PC-9 (cell line): ENCODE results near the gene PRR15. TPM values are rescaled to one million over a fixed set of nuclear protein-coding genes. Genes with fewer than 3 reads are reported as not detected.

Source experiments
- BruUV-seq: library from RNA; stranded (reverse); fragments of 400-500 nt; replicated peaks from 2 replicates; lab custom pipeline; 2021; lab: Mats Ljungman, UMichigan
- CTCF ChIA-PET: fragments of 300-600 bp; sonication (Branson Sonifier 250); formaldehyde crosslinking; loops from one replicate; lab custom pipeline; 2022; ENCODE audit warnings: antibody characterized with exemption; lab: Charles Lee
- POLR2A ChIA-PET: fragments of 300-600 bp; sonication (Branson Sonifier 250); formaldehyde crosslinking; loops from one replicate; lab custom pipeline; 2022; ENCODE audit warnings: antibody characterized with exemption; ENCODE audit not compliant: unreplicated experiment; lab: Charles Lee
- DNase-seq, 2 experiments: peaks; one replicate each; pipeline versions ENCODE4 v3.0.0 to v3.0.0-alpha.2; 2015 to 2022; ENCODE audit warnings: mixed read lengths in 1 of 2
- H2AFZ ChIP-seq: fragments of 200-600 bp; sonication (generic); 2 replicates; pipeline ENCODE4 v1.8.1; 2017; ENCODE audit warnings: antibody characterized with exemption
- H3F3A ChIP-seq: fragments of 200-600 bp; sonication (generic); 2 replicates; pipeline ENCODE4 v1.8.1; 2017; ENCODE audit warnings: antibody characterized with exemption, mild to moderate bottlenecking, low read depth; ENCODE audit not compliant: insufficient read depth
- H3K27ac ChIP-seq: fragments of 200-600 bp; sonication (generic); 2 replicates; pipeline ENCODE4 v1.6.1; 2016; ENCODE audit warnings: mixed run types
- H3K27me3 ChIP-seq: fragments of 200-600 bp; sonication (generic); 2 replicates; pipeline ENCODE4 v1.6.1; 2016; ENCODE audit warnings: low read depth, mixed run types; ENCODE audit not compliant: insufficient read depth
- H3K36me3 ChIP-seq: fragments of 200-600 bp; sonication (generic); 2 replicates; pipeline ENCODE4 v1.6.1; 2016; ENCODE audit warnings: low read depth, mixed run types
- H3K4me1 ChIP-seq: fragments of 200-600 bp; sonication (generic); replicated peaks from 2 replicates; pipeline ENCODE4 v1.6.1; 2016; ENCODE audit warnings: mixed run types; ENCODE audit not compliant: insufficient read depth
- H3K4me2 ChIP-seq: fragments of 200-600 bp; sonication (generic); 2 replicates; pipeline ENCODE4 v1.6.1; 2017; ENCODE audit warnings: mixed run types
- H3K4me3 ChIP-seq: fragments of 200-600 bp; sonication (generic); 2 replicates; pipeline ENCODE4 v1.6.1; 2016; ENCODE audit warnings: mixed run types
- H3K79me2 ChIP-seq: fragments of 200-600 bp; sonication (generic); 2 replicates; pipeline ENCODE4 v1.6.1; 2017; ENCODE audit warnings: low read depth, mixed run types
- H3K9me2 ChIP-seq: fragments of 200-600 bp; sonication (generic); 2 replicates; pipeline ENCODE4 v1.8.1; 2017; ENCODE audit warnings: mild to moderate bottlenecking; ENCODE audit not compliant: insufficient read depth
- H3K9me3 ChIP-seq: fragments of 200-600 bp; sonication (generic); 2 replicates; pipeline ENCODE4 v1.8.1; 2016; ENCODE audit warnings: low read depth; ENCODE audit not compliant: insufficient read depth
- H4K20me1 ChIP-seq: fragments of 200-600 bp; sonication (generic); 2 replicates; pipeline ENCODE4 v1.8.1; 2017; ENCODE audit not compliant: insufficient read depth
- EZH2 ChIP-seq: fragments of 200-600 bp; sonication (generic); IDR thresholded peaks from 2 replicates; pipeline ENCODE4 v1.8.0; 2017; ENCODE audit warnings: antibody characterized with exemption, low read depth
- intact Hi-C: fragments of 100-400 bp; cut with micrococcal nuclease; formaldehyde crosslinking; loops from one replicate; pipeline ENCODE4 v1.10.0; 2022; ENCODE audit not compliant: unreplicated experiment
- total RNA-seq: library from RNA; stranded (reverse); gene quantifications from 2 replicates; pipeline ENCODE4 v1.2.3, GENCODE V29; 2021
- TF ChIP-seq, protein P1 (sequence below): fragments of 200-600 bp; sonication (generic); conservative IDR thresholded peaks from 2 replicates; pipeline ENCODE4 v1.6.1; 2017; ENCODE audit warnings: mixed run types, antibody characterized with exemption, mild to moderate bottlenecking, moderate library complexity

PRR15 gene
- total RNA-seq, 1 experiment from 2014 or later: 64.9 TPM

DNA sequence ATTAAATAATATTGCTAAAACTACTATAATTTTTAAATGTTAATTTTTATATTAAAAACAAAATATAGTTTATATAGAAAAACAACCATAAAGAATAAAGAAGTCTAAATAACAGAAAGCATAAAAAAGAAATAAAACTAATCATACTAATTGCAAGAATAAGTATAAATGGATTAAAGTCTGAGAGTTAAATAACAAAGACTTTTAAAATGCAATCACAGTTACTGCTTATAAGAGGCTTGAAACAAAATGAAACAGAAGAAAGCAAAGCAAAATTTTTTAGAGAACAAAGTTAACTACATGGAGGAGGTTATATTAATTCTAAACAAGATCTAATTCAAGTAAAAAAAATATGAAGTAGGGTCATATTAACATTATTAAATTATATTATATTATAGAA lies 41.1 kb downstream of the PRR15 start:
- CTCF ChIA-PET: no interaction called here
- BruUV-seq: no TSS peak
- Histone ChIP-seq H3K36me3 (no peaks in the 10 kb centered on the region), H3K27ac (no peak overlapping the region), H3K4me1 (peaks cover 49% of the 10 kb centered on the region), H3K4me3 (no peak overlapping the region), H3F3A (peaks cover 47% of the 10 kb centered on the region), H3K9me2 (no peaks in the 10 kb centered on the region), H3K4me2 (no peak overlapping the region), H3K9me3 (peaks cover 8% of the 10 kb centered on the region; the same call in 1 of the 2 replicates), H3K79me2 (no peaks in the 10 kb centered on the region), H4K20me1 (no peaks in the 10 kb centered on the region; the same call in 1 of the 2 replicates), H3K27me3 (no peaks in the 10 kb centered on the region), H2AFZ (no peak overlapping the region)
- no peak for DNase-seq
- POLR2A ChIA-PET: no interaction called here
- intact Hi-C loops: loop anchor here (5.0 kb wide), 4 partner anchors 192 to 538 kb away; partner anchors contain the start of genes FKBP14, PLEKHA8 and SCRN1
- TF ChIP-seq EZH2: no peak
- TF ChIP-seq, protein P1, sequence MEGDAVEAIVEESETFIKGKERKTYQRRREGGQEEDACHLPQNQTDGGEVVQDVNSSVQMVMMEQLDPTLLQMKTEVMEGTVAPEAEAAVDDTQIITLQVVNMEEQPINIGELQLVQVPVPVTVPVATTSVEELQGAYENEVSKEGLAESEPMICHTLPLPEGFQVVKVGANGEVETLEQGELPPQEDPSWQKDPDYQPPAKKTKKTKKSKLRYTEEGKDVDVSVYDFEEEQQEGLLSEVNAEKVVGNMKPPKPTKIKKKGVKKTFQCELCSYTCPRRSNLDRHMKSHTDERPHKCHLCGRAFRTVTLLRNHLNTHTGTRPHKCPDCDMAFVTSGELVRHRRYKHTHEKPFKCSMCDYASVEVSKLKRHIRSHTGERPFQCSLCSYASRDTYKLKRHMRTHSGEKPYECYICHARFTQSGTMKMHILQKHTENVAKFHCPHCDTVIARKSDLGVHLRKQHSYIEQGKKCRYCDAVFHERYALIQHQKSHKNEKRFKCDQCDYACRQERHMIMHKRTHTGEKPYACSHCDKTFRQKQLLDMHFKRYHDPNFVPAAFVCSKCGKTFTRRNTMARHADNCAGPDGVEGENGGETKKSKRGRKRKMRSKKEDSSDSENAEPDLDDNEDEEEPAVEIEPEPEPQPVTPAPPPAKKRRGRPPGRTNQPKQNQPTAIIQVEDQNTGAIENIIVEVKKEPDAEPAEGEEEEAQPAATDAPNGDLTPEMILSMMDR: no peak

DNA sequence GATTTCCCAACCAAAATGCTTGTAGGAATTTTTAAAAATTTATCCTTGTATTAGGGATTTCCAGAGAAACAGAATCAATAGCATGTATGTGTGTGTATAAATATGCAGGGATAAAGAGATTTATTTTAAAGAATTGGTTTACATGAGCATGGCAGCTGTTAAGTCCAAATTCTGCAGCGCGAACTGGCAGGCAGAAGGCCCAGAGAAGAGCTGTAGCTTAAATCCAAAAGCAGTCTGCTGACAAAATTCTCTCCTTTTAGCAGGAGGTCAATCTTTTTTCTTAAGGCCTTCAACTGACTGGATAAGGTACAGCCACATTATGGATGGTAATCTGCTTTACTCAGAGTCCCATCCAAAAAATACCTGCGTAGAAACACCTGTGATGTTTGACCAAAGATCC lies 42.0 kb downstream of the PRR15 start:
- peaks cover 56% of the 10 kb centered on the region for H3K4me1 ChIP-seq
- BruUV-seq: no TSS peak
- intact Hi-C loops: loop anchor here (1.0 to 5.0 kb wide), 5 partner anchors 41 to 537 kb away; partner anchors contain the start of genes FKBP14, PLEKHA8 and SCRN1

DNA sequence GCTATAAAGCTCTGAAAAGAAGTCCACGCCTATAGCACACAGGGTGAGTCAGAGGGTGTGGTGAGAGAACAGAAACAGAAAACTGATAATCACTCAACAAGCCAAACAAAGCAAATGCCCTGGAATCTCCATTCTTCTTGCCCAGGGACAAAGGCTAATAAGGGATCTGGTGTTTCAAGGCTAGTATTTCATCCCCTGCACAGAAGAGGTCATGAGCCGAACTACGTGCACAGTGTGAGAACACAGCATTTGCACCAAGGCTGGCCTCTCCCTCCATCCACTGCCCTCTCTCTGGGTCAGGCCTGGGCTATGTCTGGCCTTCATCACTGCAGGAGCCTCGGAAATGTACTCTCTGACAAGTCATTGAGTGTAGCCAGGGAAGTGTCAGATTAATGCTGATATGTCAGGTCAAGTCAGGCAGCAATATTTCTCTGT lies 42.7 kb downstream of the PRR15 start:
- Histone ChIP-seq H3K4me2 (peak overlapping the region; percentile 61), H3K27ac (peak overlapping the region; percentile 78), H3K79me2 (no peaks in the 10 kb centered on the region), H3K4me3 (no peak overlapping the region; the same call in 1 of the 2 replicates), H3K27me3 (no peaks in the 10 kb centered on the region), H3K4me1 (peaks cover 56% of the 10 kb centered on the region), H3K36me3 (no peaks in the 10 kb centered on the region), H2AFZ (no peak overlapping the region), H4K20me1 (no peaks in the 10 kb centered on the region; the same call in 1 of the 2 replicates), H3F3A (peaks cover 59% of the 10 kb centered on the region), H3K9me3 (peaks cover 8% of the 10 kb centered on the region), H3K9me2 (no peaks in the 10 kb centered on the region)
- no TSS peak for BruUV-seq
- DNase-seq: peak; percentile 67 to 96
- ChIA-PET CTCF (no interaction called here), POLR2A (interaction anchor here (0.5 to 0.7 kb wide), 3 partner anchors 18 to 1069 kb away, joined by 3 to 5 read pairs (median 4); no protein-coding TSS in a partner anchor)
- TF ChIP-seq, protein P1: no peak
- no peak for TF ChIP-seq EZH2
- intact Hi-C loops: loop anchor here (1.0 to 5.0 kb wide), 5 partner anchors 42 to 536 kb away; partner anchors contain the start of genes FKBP14, PLEKHA8 and SCRN1

More for the DNA sequence above, 42.0 kb downstream of the PRR15 start:
- no peak for DNase-seq
- no peak for TF ChIP-seq EZH2
- TF ChIP-seq, protein P1: no peak
- Histone ChIP-seq H3K9me3 (peaks cover 8% of the 10 kb centered on the region; the same call in 1 of the 2 replicates), H4K20me1 (no peaks in the 10 kb centered on the region; the same call in 1 of the 2 replicates), H3K4me3 (peak overlapping the region; percentile 11; the same call in 1 of the 2 replicates), H3F3A (peaks cover 57% of the 10 kb centered on the region), H3K36me3 (no peaks in the 10 kb centered on the region), H2AFZ (no peak overlapping the region), H3K79me2 (no peaks in the 10 kb centered on the region), H3K9me2 (no peaks in the 10 kb centered on the region), H3K27ac (peak overlapping the region; percentile 78), H3K27me3 (no peaks in the 10 kb centered on the region), H3K4me2 (peak overlapping the region; percentile 61)
- ChIA-PET CTCF (interaction anchor here (0.6 kb wide), 1 partner anchor 34 kb away, joined by 13 read pairs; no protein-coding TSS in a partner anchor), POLR2A (interaction anchor here (0.5 to 0.7 kb wide), 2 partner anchors 19 to 117 kb away, joined by 3 to 4 read pairs; no protein-coding TSS in a partner anchor)
